Activated CD8-positive, alpha-beta memory T cell treated with anti-CD3 and anti-CD28 coated beads, Interleukin-2, amount 10 ng/mL, durations not matched to agents 7 days and 5 days (primary cell): ENCODE data around the gene MROH2B. TPM values are rescaled to one million over a fixed set of nuclear protein-coding genes. Genes with fewer than 3 reads are reported as not detected.

Source experiments
- ATAC-seq: fragments of 150-1000 bp; cut with Tn5 transposase; one replicate; pipeline ENCODE4 v1.10.0; 2021; ENCODE audit warnings: moderate library complexity
- CTCF ChIA-PET: fragments of 350-600 bp; sonication (Branson Sonifier 250); formaldehyde crosslinking; loops from one replicate; lab custom pipeline; 2021; ENCODE audit warnings: antibody characterized with exemption; lab: Charles Lee
- DNase-seq: peaks from one replicate; pipeline ENCODE4 v3.0.0-alpha.2; 2020
- H3K27ac Mint-ChIP-seq: one replicate; pipeline ENCODE4 v1.8.0; 2021; ENCODE audit warnings: mild to moderate bottlenecking, mixed read lengths
- H3K27me3 Mint-ChIP-seq: one replicate; pipeline ENCODE4 v1.8.0; 2021; ENCODE audit warnings: mixed read lengths
- H3K36me3 Mint-ChIP-seq: one replicate; pipeline ENCODE4 v1.8.0; 2021; ENCODE audit warnings: mild to moderate bottlenecking, mixed read lengths
- H3K4me1 Mint-ChIP-seq: one replicate; pipeline ENCODE4 v1.8.0; 2021; ENCODE audit warnings: mixed read lengths
- H3K4me3 Mint-ChIP-seq: one replicate; pipeline ENCODE4 v1.8.0; 2021; ENCODE audit warnings: mild to moderate bottlenecking, moderate library complexity, mixed read lengths
- H3K9me3 Mint-ChIP-seq: one replicate; pipeline ENCODE4 v1.8.0; 2022; ENCODE audit warnings: low read depth, mixed read lengths
- total RNA-seq, 2 experiments: library from RNA; stranded (reverse); gene quantifications; one replicate each; pipeline ENCODE4 v1.2.3, GENCODE V29; 2021

MROH2B gene
- total RNA-seq, 2 experiments from 2014 or later = not detected

- CTCF ChIA-PET = no interaction called here
- no peaks in the 10 kb centered on the region for H3K36me3 Mint-ChIP-seq
- ATAC-seq = no peak
- no peaks in the 10 kb centered on the region for H3K27me3 Mint-ChIP-seq
- H3K4me3 Mint-ChIP-seq = no peak overlapping the region
- no peak for DNase-seq
- no peaks in the 10 kb centered on the region for H3K4me1 Mint-ChIP-seq
- no peak overlapping the region for H3K27ac Mint-ChIP-seq
- no peaks in the 10 kb centered on the region for H3K9me3 Mint-ChIP-seq
Measured at GRCh38 chr5:40976836-40977235, 94.3 kb downstream of the MROH2B start.

DNA sequence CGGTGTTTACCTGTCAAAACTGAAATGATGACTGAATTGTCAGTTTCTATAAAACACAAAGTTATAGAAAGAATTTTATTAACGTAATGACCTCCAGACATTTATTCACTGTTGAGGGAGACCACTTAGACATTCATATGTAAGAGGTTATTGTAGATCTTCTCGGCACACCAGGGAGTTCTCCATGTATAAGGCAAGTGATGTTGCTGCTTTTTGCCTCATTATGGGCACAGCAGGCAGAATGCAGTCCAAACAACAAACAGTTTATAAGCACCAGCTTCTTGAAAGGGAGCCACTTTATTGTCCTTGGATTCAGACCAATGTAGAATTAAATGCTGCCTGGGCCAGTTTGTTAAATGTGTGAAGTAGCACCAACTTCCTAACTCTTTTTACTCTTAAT is 95.1 kb downstream of the MROH2B start:
- no peak for DNase-seq
- H3K9me3 Mint-ChIP-seq = no peaks in the 10 kb centered on the region
- H3K27me3 Mint-ChIP-seq = no peaks in the 10 kb centered on the region
- no peak for ATAC-seq
- no peak overlapping the region for H3K27ac Mint-ChIP-seq
- H3K36me3 Mint-ChIP-seq = no peaks in the 10 kb centered on the region
- CTCF ChIA-PET = no interaction called here
- H3K4me3 Mint-ChIP-seq = no peak overlapping the region
- H3K4me1 Mint-ChIP-seq = no peaks in the 10 kb centered on the region

DNA sequence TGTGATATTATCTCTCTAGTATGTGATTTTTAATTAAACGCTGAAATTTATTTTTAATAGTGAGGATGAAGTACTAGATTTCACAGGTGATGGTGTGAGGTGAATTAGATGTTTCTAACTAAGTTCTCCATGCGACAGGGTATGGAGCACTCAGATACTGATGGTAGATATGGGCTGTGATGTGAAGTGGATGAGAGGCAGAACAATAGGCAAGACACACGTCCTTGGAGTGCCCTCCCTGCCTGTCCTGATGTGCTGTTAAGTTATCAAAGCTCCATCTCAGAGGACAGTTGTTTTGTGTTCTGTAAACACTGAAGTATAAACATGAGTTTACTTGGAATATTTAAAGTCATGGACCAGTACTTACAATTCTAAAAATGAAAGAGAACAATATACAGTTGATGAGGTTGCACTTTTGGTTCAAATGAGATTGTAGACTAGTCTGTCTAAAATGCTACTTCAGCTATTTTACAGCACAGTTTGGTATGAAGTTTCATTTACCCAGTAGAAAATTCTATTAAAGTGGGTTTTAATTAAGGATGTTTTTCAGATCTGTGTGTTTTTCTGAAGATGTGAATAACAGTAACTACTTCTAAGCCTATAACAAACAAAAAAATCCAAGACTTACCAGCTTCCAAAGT is 97.7 kb downstream of the MROH2B start:
- Mint-ChIP-seq H3K4me3 (no peak overlapping the region), H3K9me3 (no peaks in the 10 kb centered on the region), H3K27ac (no peak overlapping the region), H3K36me3 (no peaks in the 10 kb centered on the region), H3K27me3 (no peaks in the 10 kb centered on the region), H3K4me1 (no peaks in the 10 kb centered on the region)
- DNase-seq = no peak
- no peak for ATAC-seq
- CTCF ChIA-PET = no interaction called here

DNA sequence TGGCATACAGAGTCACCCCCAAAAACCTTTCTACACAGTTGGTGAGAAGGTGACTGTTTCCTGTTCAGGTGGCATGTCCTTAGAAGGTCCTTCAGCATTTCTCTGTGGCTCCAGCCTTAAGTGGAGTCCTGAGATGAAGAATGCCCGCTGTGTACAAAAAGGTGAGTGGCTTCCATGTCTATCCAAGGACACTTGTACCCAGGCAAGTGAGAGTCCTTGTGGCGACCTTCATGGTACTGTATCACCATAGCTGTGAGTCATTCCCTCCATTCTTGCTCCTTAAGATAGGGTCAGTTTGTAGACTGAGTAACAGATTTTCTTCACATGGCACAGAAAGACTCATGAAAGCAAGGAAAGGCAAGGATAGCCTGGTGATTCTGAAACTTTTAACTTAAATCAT is 98.7 kb downstream of the MROH2B start:
- DNase-seq (no peak), ATAC-seq (no peak)
- CTCF ChIA-PET = no interaction called here
- no peak overlapping the region for H3K4me3 Mint-ChIP-seq
- H3K27me3 Mint-ChIP-seq = no peaks in the 10 kb centered on the region
- no peaks in the 10 kb centered on the region for H3K4me1 Mint-ChIP-seq
- no peak overlapping the region for H3K27ac Mint-ChIP-seq
- H3K36me3 Mint-ChIP-seq = no peaks in the 10 kb centered on the region
- H3K9me3 Mint-ChIP-seq = no peaks in the 10 kb centered on the region

- ATAC-seq = no peak
- CTCF ChIA-PET = no interaction called here
- DNase-seq = no peak
- no peaks in the 10 kb centered on the region for H3K4me1 Mint-ChIP-seq
- H3K9me3 Mint-ChIP-seq = peaks cover 3% of the 10 kb centered on the region
- H3K36me3 Mint-ChIP-seq = no peaks in the 10 kb centered on the region
- H3K27ac Mint-ChIP-seq = no peak overlapping the region
- H3K27me3 Mint-ChIP-seq = peaks cover 4% of the 10 kb centered on the region
- no peak overlapping the region for H3K4me3 Mint-ChIP-seq
Measured at GRCh38 chr5:40962207-40962955, 108.8 kb downstream of the MROH2B start.

- Mint-ChIP-seq H3K4me1 (no peaks in the 10 kb centered on the region), H3K27me3 (peaks cover 4% of the 10 kb centered on the region), H3K4me3 (no peak overlapping the region), H3K36me3 (no peaks in the 10 kb centered on the region), H3K27ac (no peak overlapping the region), H3K9me3 (peaks cover 3% of the 10 kb centered on the region)
- ATAC-seq (no peak), DNase-seq (no peak)
- CTCF ChIA-PET = no interaction called here
Measured at GRCh38 chr5:40960037-40960436, 111.1 kb downstream of the MROH2B start.

- H3K9me3 Mint-ChIP-seq = peaks cover 3% of the 10 kb centered on the region
- no peaks in the 10 kb centered on the region for H3K36me3 Mint-ChIP-seq
- H3K27ac Mint-ChIP-seq = no peak overlapping the region
- DNase-seq (no peak), ATAC-seq (no peak)
- peaks cover 4% of the 10 kb centered on the region for H3K27me3 Mint-ChIP-seq
- H3K4me1 Mint-ChIP-seq = no peaks in the 10 kb centered on the region
- no peak overlapping the region for H3K4me3 Mint-ChIP-seq
- CTCF ChIA-PET = no interaction called here
Measured at GRCh38 chr5:40958811-40959210, 112.3 kb downstream of the MROH2B start.

- Mint-ChIP-seq H3K27me3 (peaks cover 4% of the 10 kb centered on the region), H3K4me1 (no peaks in the 10 kb centered on the region), H3K9me3 (peaks cover 3% of the 10 kb centered on the region), H3K4me3 (no peak overlapping the region), H3K36me3 (no peaks in the 10 kb centered on the region), H3K27ac (no peak overlapping the region)
- CTCF ChIA-PET = no interaction called here
- ATAC-seq = no peak
- no peak for DNase-seq
Measured at GRCh38 chr5:40957048-40957447, 114.1 kb downstream of the MROH2B start.

DNA sequence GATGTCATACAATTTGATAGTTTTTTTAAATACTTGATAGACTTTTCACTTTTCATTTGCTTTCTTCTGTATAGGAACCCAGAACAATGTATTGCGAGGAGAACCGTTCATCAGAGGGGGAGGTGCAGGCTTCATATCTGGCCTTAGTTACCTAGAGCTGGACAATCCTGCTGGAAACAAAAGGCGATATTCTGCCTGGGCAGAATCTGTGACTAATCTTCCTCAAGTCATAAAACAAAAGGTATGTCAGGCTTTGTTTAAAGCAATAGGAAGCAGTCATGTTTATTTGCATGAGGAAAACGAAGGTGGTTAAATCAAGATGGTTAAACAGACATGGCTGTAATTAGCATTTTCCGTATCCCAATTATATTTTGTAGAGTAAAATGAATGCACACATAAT is 115.8 kb downstream of the MROH2B start:
- CTCF ChIA-PET = interaction anchor here (0.6 kb wide), 2 partner anchors 11 to 214 kb away, joined by 3 read pairs; no protein-coding TSS in a partner anchor

More for the DNA sequence above, 115.8 kb downstream of the MROH2B start:
- Mint-ChIP-seq H3K27ac (no peak overlapping the region), H3K4me3 (no peak overlapping the region), H3K36me3 (no peaks in the 10 kb centered on the region), H3K9me3 (peaks cover 3% of the 10 kb centered on the region), H3K27me3 (peaks cover 4% of the 10 kb centered on the region), H3K4me1 (no peaks in the 10 kb centered on the region)
- no peak for ATAC-seq
- no peak for DNase-seq

Other genes with a start within 250 kb of the MROH2B start
- gene RPL37, start 236.1 kb downstream of the MROH2B start, total RNA-seq = 1,000 to 10,000 TPM; 1,192 to 1,333 TPM
- gene CARD6, start 230.0 kb downstream of the MROH2B start, total RNA-seq = 1 to 10 TPM; 2.6 to 4.6 TPM
- gene C7, start 161.8 kb downstream of the MROH2B start, total RNA-seq = not detected
- gene C6, start 142.2 kb upstream of the MROH2B start, total RNA-seq = not detected